WERI-Rb-1 (cell line): ENCODE results near the gene CDK6.

Source experiments
- DNase-seq: peaks from one replicate; pipeline ENCODE4 v3.0.0-alpha.2; 2020
- H3K27ac ChIP-seq: fragments of 250-450 bp; sonication (Bioruptor Pico); 2 replicates; pipeline ENCODE4 v1.5.1; 2020; ENCODE audit warnings: mild to moderate bottlenecking, moderate library complexity
- H3K27me3 ChIP-seq: fragments of 250-450 bp; sonication (Bioruptor Pico); 2 replicates; pipeline ENCODE4 v1.5.1; 2021; ENCODE audit warnings: mild to moderate bottlenecking, low read depth, moderate library complexity; ENCODE audit not compliant: insufficient read depth, severe bottlenecking
- H3K36me3 ChIP-seq: fragments of 250-450 bp; sonication (Bioruptor Pico); 2 replicates; pipeline ENCODE4 v1.5.1; 2020; ENCODE audit warnings: mild to moderate bottlenecking, moderate library complexity
- H3K4me3 ChIP-seq: 2 replicates; pipeline ENCODE4 v1.5.1; 2011; ENCODE audit warnings: low read depth, mild to moderate bottlenecking, control low read depth, low read length
- H3K9me3 ChIP-seq: fragments of 250-450 bp; sonication (Bioruptor Pico); 2 replicates; pipeline ENCODE4 v1.5.1; 2021; ENCODE audit warnings: mild to moderate bottlenecking, moderate library complexity; ENCODE audit not compliant: severe bottlenecking
- CTCF ChIP-seq: IDR thresholded peaks from 2 replicates; pipeline ENCODE4 v1.5.1; 2011; ENCODE audit warnings: low read depth, mild to moderate bottlenecking, control low read depth, inconsistent platforms, low read length

The CDK6 gene

GRCh38 chr7:92671505-92672169 is 164.7 kb downstream of the CDK6 start:
- Histone ChIP-seq H3K36me3 (no peaks in the 10 kb centered on the region), H3K27ac (no peak overlapping the region), H3K9me3 (no peaks in the 10 kb centered on the region), H3K4me3 (no peak overlapping the region), H3K27me3 (no peaks in the 10 kb centered on the region)
- TF ChIP-seq CTCF: no peak
- DNase-seq: no peak

GRCh38 chr7:92670204-92670851 is 166.0 kb downstream of the CDK6 start:
- H3K9me3 ChIP-seq: no peaks in the 10 kb centered on the region
- no peaks in the 10 kb centered on the region for H3K36me3 ChIP-seq
- TF ChIP-seq CTCF: no peak
- H3K4me3 ChIP-seq: no peak overlapping the region
- H3K27ac ChIP-seq: no peak overlapping the region
- no peak for DNase-seq
- H3K27me3 ChIP-seq: no peaks in the 10 kb centered on the region

GRCh38 chr7:92669616-92670165 is 166.7 kb downstream of the CDK6 start:
- Histone ChIP-seq H3K4me3 (no peak overlapping the region), H3K9me3 (no peaks in the 10 kb centered on the region), H3K27ac (no peak overlapping the region), H3K27me3 (no peaks in the 10 kb centered on the region), H3K36me3 (no peaks in the 10 kb centered on the region)
- no peak for DNase-seq
- TF ChIP-seq CTCF: no peak

- H3K27me3 ChIP-seq: no peaks in the 10 kb centered on the region
- no peak for DNase-seq
- no peak overlapping the region for H3K27ac ChIP-seq
- no peaks in the 10 kb centered on the region for H3K9me3 ChIP-seq
- H3K36me3 ChIP-seq: no peaks in the 10 kb centered on the region
- no peak overlapping the region for H3K4me3 ChIP-seq
- no peak for TF ChIP-seq CTCF
Observed at GRCh38 chr7:92668564-92668963, 167.8 kb downstream of the CDK6 start.

- H3K36me3 ChIP-seq: no peaks in the 10 kb centered on the region
- no peaks in the 10 kb centered on the region for H3K27me3 ChIP-seq
- no peak overlapping the region for H3K4me3 ChIP-seq
- no peak overlapping the region for H3K27ac ChIP-seq
- TF ChIP-seq CTCF: no peak
- no peaks in the 10 kb centered on the region for H3K9me3 ChIP-seq
- DNase-seq: no peak
Observed at GRCh38 chr7:92667816-92668535, 168.4 kb downstream of the CDK6 start.
